GM19193 (cell line): Measurements from ENCODE around the gene UNC13D.

ENCODE experiments used
- POLR2A ChIP-seq: IDR thresholded peaks from 4 replicates; pipeline ENCODE4 v1.6.1; 2011; ENCODE audit not compliant: insufficient read depth, insufficient read length; ENCODE audit errors: extremely low read depth

The UNC13D gene

DNA sequence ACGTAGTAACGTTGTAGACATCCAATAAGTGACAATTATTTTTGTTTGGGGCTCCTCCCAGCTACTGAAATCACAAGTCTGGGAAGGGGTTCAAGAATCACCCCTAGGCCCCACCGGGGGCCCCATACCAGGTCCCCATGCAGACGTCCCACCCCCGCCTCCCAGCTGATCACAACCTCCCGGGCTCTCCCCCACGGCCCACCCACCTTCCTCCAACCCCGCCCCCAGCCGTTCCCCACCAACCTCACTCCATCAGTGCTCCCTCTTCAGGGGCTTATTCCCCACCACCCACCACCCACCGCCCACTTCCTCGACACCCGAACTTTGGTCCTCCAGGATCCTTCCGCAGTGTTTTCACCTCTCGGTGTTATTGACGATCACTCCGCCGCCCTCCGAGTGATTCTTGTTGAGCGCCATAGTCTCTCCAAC lies 10.7 kb upstream of the UNC13D start:
- TF ChIP-seq POLR2A: no peak

DNA sequence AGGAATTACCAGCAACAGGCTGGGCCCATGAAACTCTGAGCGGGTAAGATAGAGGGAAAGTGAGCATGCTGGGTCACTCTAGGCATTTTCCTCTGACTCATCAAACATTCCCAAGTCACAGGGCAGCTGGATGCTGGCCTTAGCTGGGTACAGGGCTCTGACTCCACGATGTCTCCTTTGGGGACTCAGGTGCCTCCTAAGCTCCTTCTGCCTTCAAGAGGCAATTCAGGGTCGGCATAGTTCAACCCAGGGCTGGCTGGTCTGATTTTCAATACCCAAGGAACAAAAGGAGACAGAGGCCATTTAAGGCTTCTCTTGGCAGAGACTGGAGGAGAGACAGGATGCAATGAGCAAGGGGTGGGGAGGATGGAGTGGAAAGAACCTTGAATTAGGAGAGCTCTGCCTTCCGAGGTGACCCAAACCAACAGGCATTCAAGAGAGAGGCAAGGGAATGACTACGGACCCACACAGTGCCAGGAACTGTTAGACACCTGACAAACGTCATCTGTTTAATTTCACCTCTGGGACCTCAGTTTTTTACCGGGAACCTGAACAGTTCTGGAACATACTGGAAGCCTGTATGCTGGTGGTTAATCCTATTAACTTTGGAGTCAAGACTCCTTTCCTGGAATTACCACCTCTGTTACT lies 10.0 kb upstream of the UNC13D start:
- TF ChIP-seq POLR2A: no peak

DNA sequence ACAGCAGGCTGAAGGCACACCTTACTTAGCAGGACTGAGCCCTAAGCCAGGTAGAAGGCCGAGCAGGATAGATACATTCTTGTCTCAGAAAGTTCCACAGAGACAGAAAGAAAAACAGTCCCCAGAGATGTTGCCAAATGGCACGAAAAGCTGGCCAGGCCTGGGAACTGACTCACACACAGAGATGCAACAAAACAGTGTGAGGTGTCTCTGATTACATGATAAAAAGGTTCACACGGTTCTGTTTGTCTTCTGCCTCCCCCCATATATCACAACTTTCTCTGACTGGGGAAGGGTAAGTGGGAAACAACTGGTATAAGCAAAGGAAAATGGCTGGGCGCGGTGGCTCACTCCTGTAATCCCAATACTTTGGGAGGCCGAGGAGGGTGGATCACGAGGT lies 9.2 kb upstream of the UNC13D start:
- TF ChIP-seq POLR2A: no peak

DNA sequence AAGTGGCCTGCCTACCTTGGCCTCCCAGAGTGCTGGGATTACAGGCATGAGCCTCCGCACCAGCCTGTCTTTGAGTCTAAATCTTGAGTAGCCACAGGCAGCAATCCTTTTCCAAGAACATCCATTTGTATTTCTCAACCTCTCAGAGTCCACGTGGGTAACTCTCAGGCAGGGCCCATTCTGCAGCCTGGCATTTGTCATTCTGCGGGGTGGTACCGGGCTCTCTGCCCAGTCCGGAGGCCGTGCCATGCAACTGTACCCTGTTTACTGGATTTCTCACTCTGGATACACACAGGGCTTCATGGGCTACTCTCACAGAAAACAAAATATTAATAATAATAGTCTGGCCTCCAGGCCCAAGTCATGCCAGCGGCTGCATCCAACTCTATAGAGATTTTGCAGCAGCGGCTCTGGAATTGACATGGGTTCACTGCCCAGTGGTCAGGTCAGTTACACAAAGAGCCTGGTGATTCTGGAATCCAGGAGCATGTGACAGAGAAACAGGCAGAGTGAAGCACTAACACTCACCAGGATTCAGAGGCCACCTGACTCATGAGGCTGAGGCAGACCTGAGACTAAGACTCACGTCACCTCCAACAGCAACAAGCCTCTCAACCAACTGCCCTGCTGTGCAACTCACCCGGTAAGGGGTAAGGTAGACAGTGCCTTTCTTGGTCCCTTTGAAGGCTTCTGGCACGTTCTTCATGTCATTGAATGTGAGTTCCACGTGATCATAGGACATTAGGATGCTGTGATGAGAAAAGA lies 6.9 kb upstream of the UNC13D start:
- TF ChIP-seq POLR2A: no peak

DNA sequence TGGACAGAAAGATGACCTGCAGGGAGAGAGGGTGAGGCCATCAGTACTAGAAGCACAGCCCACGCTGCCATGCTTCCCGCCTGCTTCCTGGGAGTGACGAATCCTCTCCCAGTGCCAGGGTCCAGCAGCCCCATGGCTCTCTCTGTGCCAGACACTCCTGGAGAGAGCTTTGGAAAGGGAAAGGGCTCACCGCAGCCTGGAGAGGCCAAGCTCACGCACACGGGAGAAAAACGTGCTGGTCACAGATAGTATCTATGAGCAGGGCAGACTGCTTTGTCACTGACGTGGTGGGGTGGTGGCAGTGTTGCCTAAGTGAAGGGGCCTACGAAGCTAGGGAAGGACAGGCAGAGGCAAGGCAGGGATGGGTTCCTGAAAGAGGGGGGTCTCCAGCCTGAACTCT lies 5.5 kb upstream of the UNC13D start:
- TF ChIP-seq POLR2A: no peak

DNA sequence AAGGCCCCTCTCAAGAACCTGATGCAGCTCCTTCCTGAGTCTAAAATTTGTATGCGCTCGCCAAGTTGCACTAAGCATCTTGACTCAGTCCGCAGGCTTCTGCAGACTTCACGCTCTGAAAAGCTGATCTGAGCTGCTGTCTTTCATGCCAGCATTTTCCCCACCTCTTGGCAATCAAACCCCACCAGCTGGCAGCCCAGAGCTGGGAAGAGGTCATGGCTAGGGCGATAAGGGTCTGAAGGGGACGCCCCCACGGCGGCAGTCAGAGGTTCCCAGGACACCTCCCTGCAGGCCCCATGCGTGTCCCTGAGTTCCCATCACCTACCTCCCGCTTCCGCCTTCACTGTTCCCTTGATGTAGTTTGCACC lies 5.1 kb upstream of the UNC13D start:
- no peak for TF ChIP-seq POLR2A

DNA sequence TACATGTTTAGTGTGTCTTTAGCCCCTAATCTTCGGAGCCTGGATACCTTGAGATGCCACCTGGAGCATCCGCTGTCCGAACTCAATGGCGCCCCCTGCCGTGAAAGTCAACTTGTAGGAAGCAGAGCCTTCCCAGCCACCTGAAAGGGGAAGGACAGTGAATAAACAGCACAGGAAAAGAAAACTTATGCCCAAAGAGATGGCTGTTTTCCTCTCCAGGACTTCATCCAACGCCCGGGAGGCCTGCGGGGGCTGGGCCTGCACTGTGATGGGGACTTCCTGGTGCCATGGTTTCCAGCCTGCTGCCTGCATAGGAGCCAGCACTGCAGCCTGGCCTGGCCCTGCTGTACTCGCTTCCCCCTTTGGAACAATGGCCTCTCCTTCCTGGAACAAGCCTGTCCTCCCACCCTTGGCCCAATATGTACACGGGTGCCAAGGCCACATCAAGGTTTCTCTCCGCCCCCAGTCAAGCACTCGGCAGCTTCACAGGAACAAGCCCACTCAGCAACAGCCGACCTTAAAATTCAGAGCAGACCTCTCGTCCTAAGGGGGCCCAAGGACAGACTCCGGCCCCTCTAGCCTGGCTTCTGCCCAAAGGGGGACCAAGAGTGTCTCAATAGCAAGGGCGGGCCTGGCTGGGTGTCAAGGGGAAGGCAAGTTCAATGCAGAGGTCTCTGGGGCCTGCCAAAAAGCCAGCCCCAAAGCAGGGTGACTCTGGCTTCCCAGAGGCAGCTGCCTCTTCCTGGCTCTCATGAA lies 4.5 kb upstream of the UNC13D start:
- TF ChIP-seq POLR2A: no peak

DNA sequence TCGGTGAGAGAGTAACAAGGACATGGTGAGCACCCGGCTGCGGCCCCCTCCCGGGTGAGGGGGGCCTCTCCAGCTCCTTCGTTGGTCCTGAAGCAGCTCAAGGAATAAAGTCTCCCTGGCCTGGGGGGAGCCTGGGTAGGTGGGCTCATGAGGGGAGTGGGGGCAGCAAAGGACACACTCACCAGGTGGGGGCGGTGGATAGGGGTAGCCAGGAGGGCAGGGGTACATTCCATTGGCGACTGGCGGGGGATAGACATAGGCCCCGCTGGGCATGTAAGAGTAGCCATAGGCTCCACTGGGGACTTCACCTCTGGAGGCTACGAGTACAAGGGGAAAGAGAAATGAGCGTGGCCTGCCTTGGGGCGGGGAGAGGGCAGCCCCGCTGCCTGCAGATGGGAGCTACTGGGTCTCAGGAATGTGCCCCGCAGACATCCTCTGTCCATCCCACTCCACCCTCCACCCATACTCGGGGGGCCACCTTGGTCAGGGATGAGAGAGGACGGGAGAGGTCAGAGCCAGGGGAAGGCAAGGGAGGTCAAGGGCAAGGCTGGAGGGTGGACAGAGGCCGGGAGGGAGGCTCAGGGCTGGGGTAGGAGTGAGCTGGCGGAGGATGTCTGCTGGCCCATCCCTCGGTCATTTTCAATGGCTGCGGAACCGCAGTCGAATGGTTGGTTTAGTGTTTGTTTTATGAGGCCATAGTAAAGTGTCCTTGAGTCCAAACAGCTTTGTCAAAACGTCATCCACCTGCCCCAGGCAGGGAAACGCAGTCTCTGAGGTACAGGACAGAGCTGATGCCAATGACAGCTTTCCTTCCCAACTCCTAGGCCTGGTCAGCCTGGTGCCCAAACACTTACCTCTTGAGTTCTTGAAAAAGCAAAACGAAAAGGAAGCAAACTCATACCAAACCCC lies 3.7 kb upstream of the UNC13D start:
- no peak for TF ChIP-seq POLR2A

DNA sequence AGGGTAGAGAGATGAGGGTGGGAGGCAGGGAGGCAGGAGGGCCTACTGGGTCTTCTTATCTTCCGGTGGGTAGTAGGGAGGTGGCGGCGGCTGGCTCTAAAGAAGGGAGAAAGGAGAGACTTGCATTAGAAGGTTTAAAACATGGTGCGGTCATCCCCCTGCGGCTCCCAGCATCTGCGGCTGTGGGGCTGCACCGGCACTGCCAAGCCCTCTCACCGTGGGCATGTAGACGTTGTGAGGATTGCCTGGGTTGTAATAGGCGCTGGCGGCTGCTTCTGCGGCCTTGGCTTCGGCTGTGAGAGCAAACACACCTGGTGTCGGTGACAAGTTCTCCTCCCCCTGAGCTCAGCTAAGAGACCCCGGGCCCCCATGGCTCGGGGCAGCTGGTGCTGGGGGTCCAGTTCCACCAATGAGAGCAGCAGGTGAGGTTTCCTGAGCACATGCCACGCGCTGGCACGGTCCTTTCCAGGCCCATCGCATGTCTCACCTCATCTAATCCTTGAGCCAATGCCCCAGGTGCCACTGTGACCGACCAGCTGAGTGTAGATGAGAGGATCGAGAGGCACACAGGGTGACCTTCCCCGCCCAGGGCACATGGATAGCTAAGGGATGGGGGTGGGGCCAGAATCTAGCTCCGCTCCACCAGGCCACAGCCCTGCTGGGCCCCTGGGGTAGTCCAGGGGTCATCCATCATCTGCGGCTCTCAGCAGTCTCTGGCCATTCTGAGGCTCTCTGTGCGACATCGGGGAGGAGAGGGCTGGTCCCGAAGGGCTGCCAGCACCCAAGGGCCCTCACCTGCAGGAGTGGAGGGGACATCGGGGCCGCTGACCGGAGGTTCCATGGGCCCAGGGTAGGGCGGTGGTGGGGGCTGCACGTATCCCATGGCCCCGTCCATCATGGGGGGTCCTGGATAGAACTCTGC lies 2.7 kb upstream of the UNC13D start:
- TF ChIP-seq POLR2A: no peak

DNA sequence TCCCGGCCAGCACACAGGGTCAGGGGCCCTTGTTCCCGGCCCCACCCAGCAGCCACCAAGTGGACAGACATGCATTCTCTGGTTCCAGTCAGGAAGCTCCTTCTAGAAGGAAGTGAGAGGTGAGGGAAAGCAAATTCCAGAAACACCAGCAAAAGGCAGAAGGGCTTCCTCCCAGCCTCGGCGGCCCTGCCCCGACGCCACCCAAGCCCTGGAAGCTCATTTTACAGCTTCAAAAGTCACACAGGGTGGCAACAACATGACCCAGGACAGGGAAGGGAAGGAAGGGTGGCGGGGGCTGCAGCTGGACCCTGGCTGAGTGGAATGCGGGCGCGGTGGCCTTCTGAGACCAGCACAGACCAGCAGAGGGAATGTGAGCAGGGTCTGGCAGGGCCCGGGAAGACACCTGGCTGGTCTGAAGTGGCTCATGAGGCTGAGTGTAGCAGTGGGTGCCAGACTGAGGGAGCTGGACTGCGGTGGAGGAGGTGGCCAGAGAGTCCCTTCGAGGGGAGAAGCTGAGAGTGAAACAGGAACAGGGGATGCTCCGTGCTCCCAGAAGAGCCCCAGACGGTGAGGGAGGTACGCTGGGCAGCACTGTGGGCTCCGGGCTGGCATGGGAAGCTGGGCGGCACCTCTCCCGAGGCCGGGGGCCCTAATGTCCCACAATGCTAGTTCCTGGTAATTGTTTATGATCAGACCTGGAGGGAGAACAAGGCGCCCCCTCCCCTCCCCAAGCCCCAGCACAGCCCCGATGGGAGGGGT lies 1.9 kb upstream of the UNC13D start:
- no peak for TF ChIP-seq POLR2A

DNA sequence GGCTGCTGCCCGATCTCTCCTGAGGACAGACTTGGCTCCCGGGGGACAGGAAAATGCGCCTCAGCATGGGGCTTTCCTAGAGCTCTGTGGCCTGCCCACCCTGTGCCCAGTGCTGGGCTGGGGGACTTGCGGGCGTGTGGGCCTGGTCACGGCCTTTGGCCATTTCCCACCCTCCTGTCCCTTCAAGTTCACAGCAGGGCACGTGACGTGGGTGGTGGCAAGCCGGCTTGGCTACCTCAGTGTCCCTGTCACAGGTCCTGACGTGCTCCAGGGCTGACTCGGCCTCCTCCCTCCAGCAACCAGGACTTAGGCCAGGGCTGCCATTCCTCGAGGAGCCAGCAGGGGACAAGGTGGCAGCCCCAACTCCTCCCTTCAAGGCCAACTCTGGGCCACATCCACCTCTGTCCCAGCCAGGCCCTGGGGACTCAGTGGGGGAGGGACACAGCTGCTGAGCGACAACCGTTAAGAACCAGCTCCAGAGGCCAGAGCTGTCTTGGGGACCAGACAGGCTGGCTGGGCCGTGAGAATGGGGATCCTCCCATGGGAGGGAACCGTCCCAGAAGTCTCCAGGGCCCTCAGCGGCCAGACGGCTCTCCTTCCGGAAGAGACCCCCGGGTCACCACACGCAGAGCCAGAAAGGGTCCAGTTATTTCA lies 981 bp upstream of the UNC13D start:
- TF ChIP-seq POLR2A: peak; percentile 39

DNA sequence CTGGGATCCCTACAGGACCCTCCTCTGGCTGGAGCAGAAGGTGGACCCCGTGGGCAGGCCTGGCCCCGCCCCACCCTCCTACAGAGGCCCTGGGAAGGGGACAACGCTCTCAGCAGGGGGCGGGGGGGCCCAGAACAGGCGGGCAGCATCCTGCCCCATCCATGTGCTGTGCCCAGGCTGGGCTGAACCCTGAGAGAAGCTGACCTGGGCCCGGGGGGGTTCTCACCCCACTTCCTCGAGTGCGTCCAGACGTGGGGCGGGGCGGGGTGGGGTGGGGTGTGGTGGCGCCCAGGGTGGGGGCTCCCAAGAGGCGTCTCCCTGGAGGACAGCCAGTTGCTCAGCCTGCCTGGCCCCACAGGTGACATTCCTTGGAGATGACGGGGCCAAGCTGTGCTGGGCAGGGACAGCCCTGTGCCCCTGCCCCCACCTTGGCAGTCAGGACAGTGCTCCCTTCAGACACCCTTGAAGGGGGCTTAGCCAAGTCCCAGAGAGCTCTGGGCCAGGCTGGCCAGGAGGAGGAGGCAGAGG lies 390 bp upstream of the UNC13D start:
- no peak for TF ChIP-seq POLR2A
